Hepatocyte (in vitro differentiated cells): ENCODE results near the gene DUOX2. TPM values are rescaled to one million over a fixed set of nuclear protein-coding genes. Genes with fewer than 3 reads are reported as not detected.

ENCODE experiments used
- DNase-seq: peaks from one replicate; pipeline ENCODE4 v3.0.0-alpha.2; 2016; ENCODE audit warnings: low spot score
- H2AFZ ChIP-seq: fragments of 200-600 bp; sonication (generic); 2 replicates; pipeline ENCODE4 v1.6.0; 2016; ENCODE audit warnings: antibody characterized with exemption, mild to moderate bottlenecking
- H3K27ac ChIP-seq: fragments of 200-600 bp; sonication (generic); 2 replicates; pipeline ENCODE4 v1.5.1; 2016; ENCODE audit warnings: mild to moderate bottlenecking
- H3K27me3 ChIP-seq: fragments of 200-600 bp; sonication (generic); 2 replicates; pipeline ENCODE4 v1.6.1; 2016
- H3K36me3 ChIP-seq: fragments of 200-600 bp; sonication (generic); replicated peaks from 2 replicates; pipeline ENCODE4 v1.5.1; 2016; ENCODE audit warnings: low read depth; ENCODE audit not compliant: insufficient read depth
- H3K4me1 ChIP-seq: fragments of 200-600 bp; sonication (generic); 2 replicates; pipeline ENCODE4 v1.5.1; 2016; ENCODE audit warnings: mild to moderate bottlenecking, moderate library complexity; ENCODE audit not compliant: insufficient read depth
- H3K4me2 ChIP-seq: fragments of 200-600 bp; sonication (generic); 2 replicates; pipeline ENCODE4 v1.6.0; 2016
- H3K4me3 ChIP-seq: fragments of 200-600 bp; sonication (generic); 2 replicates; pipeline ENCODE4 v1.5.1; 2016; ENCODE audit warnings: mild to moderate bottlenecking
- H3K79me2 ChIP-seq: fragments of 200-600 bp; sonication (generic); 2 replicates; pipeline ENCODE4 v1.6.0; 2017; ENCODE audit warnings: mild to moderate bottlenecking
- H3K9me2 ChIP-seq: fragments of 200-600 bp; sonication (generic); replicated peaks from 2 replicates; pipeline ENCODE4 v1.6.0; 2017; ENCODE audit warnings: mild to moderate bottlenecking; ENCODE audit not compliant: insufficient read depth
- H3K9me3 ChIP-seq: fragments of 200-600 bp; sonication (generic); 2 replicates; pipeline ENCODE4 v1.5.1; 2016; ENCODE audit warnings: low read depth, mild to moderate bottlenecking
- H4K20me1 ChIP-seq: fragments of 200-600 bp; sonication (generic); 2 replicates; pipeline ENCODE4 v1.6.0; 2016; ENCODE audit warnings: mild to moderate bottlenecking; ENCODE audit not compliant: insufficient read depth, poor library complexity, severe bottlenecking
- EZH2 ChIP-seq: fragments of 200-600 bp; sonication (generic); IDR thresholded peaks from 2 replicates; pipeline ENCODE4 v1.6.1; 2016; ENCODE audit warnings: antibody characterized with exemption, mild to moderate bottlenecking, borderline replicate concordance
- EZH2phosphoT487 ChIP-seq: fragments of 200-600 bp; sonication (generic); IDR thresholded peaks from one replicate; pipeline ENCODE4 v1.6.1; 2018; ENCODE audit warnings: antibody characterized with exemption, mild to moderate bottlenecking, low read depth, moderate library complexity; ENCODE audit not compliant: unreplicated experiment, severe bottlenecking
- WGBS: methylation state at CpG from one replicate; pipeline ENCODE4 v1.1.6; 2016; ENCODE audit warnings: low lambda C conversion rate; ENCODE audit errors: missing lambda C conversion rate; 5-methylcytosine and 5-hydroxymethylcytosine counted together
- polyA plus RNA-seq: library from polyadenylated mRNA; unstranded; fragments of >200 nt; fragmentation: Nextera tagmentation; extraction: Ambion mirVana; gene quantifications from 2 replicates; pipeline ENCODE4 v1.2.1, GENCODE V29; 2016
- total RNA-seq: library from RNA; depleted of rRNA; stranded (reverse); fragments of >200 nt; gene quantifications from 2 replicates; pipeline ENCODE4 v1.2.3, GENCODE V29; 2014
- TF ChIP-seq, protein P1 (sequence below): fragments of 200-600 bp; sonication (generic); IDR thresholded peaks from 2 replicates; pipeline ENCODE4 v1.5.1; 2016; ENCODE audit warnings: antibody characterized with exemption, mild to moderate bottlenecking; ENCODE audit not compliant: poor library complexity

Gene DUOX2
- 34.2 and 37.4 TPM in 2 replicates for total RNA-seq
- polyA plus RNA-seq = 21.4 and 25.8 TPM in 2 replicates

DNA sequence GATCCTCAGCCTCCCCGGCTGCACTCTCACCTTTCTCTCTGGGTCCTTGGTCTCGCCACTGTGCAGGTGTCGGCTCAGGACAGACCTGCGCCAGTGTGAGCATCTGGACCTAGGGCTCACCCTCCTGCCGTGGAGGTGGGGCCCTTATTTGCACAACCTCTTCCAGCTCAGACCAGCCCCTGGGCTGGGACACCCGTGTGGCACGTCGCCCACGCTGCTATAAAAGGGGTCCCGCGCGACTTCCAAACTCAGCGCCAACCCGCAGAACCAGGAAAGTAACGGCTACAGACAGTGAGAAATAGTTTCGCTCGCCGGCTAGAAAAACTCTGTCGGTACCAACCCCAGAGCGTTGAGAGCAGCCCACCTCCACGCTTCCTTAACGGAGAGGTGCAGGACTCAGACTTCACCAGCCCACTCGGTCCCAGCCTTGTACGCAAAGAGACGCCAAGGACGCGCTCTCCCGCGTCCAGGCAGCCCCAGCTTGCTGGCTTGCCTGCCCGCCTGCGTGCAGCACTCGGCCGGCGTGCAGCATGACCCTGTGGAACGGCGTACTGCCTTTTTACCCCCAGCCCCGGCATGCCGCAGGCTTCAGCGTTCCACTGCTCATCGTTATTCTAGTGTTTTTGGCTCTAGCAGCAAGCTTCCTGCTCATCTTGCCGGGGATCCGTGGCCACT is at the start of gene DUOX2, which contains the start of gene DUOXA2:
TSS of gene DUOX2 (minus strand) at position 97 of the 675 bp plus-strand sequence. CDS start 761 bp downstream, outside the sequence.
TSS of gene DUOXA2 (plus strand) at position 251 of the 675 bp plus-strand sequence. CDS start at position 531, 280 bp downstream.
- Histone ChIP-seq H3K36me3 (no peaks in the 10 kb centered on the region), H3K9me3 (no peaks in the 10 kb centered on the region), H3K27me3 (peaks cover 76% of the 10 kb centered on the region), H3K4me2 (peak within 1 kb of the TSS; percentile 89), H3K27ac (no peak within 1 kb of the TSS), H4K20me1 (no peaks in the 10 kb centered on the region), H3K79me2 (no peaks in the 10 kb centered on the region), H3K4me3 (no peak within 1 kb of the TSS), H2AFZ (no peak within 1 kb of the TSS), H3K9me2 (no peaks in the 10 kb centered on the region), H3K4me1 (peaks cover 20% of the 10 kb centered on the region)
- 10% methylated on average over 42 of the region's 42 CpGs for WGBS
- DNase-seq = peak; percentile 41
- TF ChIP-seq EZH2 = peak; percentile 92
- TF ChIP-seq EZH2phosphoT487 = no peak

DNA sequence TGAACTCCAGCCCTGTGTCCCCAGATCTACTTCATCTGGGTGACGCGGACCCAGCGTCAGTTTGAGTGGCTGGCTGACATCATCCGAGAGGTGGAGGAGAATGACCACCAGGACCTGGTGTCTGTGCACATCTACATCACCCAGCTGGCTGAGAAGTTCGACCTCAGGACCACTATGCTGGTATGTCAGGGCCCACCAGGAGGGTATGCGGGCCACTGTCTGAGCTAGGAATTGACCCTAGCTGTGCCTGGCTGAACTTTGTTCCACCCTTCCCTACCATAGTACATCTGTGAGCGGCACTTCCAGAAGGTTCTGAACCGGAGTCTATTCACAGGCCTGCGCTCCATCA is 49.5 kb upstream of the DUOX2 start:
- 86% methylated on average over 9 of the region's 9 CpGs for WGBS
- Histone ChIP-seq H3K27ac (peak overlapping the region; percentile 69), H3K4me3 (no peak overlapping the region), H4K20me1 (no peaks in the 10 kb centered on the region), H3K4me1 (peaks cover 28% of the 10 kb centered on the region), H3K9me2 (no peaks in the 10 kb centered on the region), H3K79me2 (peaks cover 8% of the 10 kb centered on the region), H3K27me3 (no peaks in the 10 kb centered on the region), H2AFZ (no peak overlapping the region), H3K9me3 (no peaks in the 10 kb centered on the region), H3K36me3 (no peaks in the 10 kb centered on the region), H3K4me2 (no peak overlapping the region)
- TF ChIP-seq EZH2phosphoT487 (no peak), EZH2 (no peak)
- TF ChIP-seq, protein P1, sequence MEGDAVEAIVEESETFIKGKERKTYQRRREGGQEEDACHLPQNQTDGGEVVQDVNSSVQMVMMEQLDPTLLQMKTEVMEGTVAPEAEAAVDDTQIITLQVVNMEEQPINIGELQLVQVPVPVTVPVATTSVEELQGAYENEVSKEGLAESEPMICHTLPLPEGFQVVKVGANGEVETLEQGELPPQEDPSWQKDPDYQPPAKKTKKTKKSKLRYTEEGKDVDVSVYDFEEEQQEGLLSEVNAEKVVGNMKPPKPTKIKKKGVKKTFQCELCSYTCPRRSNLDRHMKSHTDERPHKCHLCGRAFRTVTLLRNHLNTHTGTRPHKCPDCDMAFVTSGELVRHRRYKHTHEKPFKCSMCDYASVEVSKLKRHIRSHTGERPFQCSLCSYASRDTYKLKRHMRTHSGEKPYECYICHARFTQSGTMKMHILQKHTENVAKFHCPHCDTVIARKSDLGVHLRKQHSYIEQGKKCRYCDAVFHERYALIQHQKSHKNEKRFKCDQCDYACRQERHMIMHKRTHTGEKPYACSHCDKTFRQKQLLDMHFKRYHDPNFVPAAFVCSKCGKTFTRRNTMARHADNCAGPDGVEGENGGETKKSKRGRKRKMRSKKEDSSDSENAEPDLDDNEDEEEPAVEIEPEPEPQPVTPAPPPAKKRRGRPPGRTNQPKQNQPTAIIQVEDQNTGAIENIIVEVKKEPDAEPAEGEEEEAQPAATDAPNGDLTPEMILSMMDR = no peak
- DNase-seq = no peak

DNA sequence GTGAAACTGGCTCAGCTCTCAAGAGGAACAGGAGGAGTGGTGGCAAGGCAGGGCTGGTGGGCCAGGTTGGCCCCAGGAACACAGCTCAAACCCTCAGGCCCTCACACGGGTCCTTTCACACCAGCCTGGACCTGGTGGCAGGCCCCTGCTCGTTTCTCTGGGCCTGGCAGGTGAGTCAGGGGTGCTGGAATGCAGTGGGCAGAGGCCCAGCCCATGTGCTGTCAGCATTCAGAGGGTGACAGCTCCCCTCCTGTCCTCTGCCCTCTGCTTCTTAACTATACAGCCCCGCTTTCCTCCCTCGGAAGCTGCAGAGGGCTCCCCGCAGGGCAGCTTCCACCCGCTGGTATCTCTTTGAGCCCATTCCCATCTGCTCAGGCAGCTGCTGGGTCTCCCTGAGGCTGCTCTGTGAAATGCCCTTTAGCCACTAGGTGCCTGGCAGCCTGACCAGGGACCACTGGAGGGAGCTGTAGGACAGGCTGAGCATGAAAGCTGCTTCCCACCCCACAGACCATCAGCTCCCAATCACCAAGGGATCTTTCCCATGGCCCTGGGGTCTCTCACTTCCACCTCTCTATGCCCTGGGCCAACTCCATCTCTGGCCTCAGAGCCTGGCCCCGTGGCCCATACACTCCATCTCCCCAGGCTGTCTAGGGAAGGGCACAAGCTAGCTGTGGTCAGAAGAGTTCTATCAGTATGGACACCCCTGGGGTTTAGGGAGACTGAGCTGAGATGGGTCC is 49.0 kb upstream of the DUOX2 start:
- Histone ChIP-seq H3K36me3 (no peaks in the 10 kb centered on the region), H4K20me1 (no peaks in the 10 kb centered on the region), H3K79me2 (peaks cover 8% of the 10 kb centered on the region), H3K4me3 (no peak overlapping the region), H3K4me1 (peaks cover 28% of the 10 kb centered on the region), H3K27me3 (no peaks in the 10 kb centered on the region), H2AFZ (no peak overlapping the region), H3K9me3 (no peaks in the 10 kb centered on the region), H3K4me2 (no peak overlapping the region), H3K9me2 (no peaks in the 10 kb centered on the region), H3K27ac (peak overlapping the region; percentile 69)
- no peak for TF ChIP-seq EZH2
- TF ChIP-seq, protein P1 = peak; percentile 91
- 7% methylated on average over 7 of the region's 7 CpGs for WGBS
- peak; percentile 88 for DNase-seq

DNA sequence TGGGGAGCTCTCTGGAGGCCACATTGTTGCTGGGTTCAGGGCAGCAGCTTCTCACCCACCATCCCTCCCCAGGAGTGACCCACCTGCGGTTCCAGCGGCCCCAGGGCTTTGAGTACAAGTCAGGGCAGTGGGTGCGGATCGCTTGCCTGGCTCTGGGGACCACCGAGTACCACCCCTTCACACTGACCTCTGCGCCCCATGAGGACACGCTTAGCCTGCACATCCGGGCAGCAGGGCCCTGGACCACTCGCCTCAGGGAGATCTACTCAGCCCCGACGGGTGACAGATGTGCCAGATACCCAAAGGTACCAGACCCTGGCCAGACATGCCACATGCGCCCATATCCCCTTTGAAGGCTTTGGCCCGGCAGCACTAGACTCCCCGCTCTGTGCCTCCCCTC is 47.7 kb upstream of the DUOX2 start:
- H3K27ac ChIP-seq = no peak overlapping the region
- TF ChIP-seq EZH2phosphoT487 = no peak
- TF ChIP-seq EZH2 = no peak
- TF ChIP-seq, protein P1 = no peak
- peaks cover 28% of the 10 kb centered on the region for H3K4me1 ChIP-seq
- H3K9me3 ChIP-seq = no peaks in the 10 kb centered on the region
- H3K27me3 ChIP-seq = no peaks in the 10 kb centered on the region
- no peak overlapping the region for H3K4me3 ChIP-seq
- H4K20me1 ChIP-seq = no peaks in the 10 kb centered on the region
- no peak overlapping the region for H3K4me2 ChIP-seq
- H3K36me3 ChIP-seq = no peaks in the 10 kb centered on the region
- peaks cover 8% of the 10 kb centered on the region for H3K79me2 ChIP-seq
- 92% methylated on average over 11 of the region's 14 CpGs for WGBS
- H2AFZ ChIP-seq = no peak overlapping the region
- no peaks in the 10 kb centered on the region for H3K9me2 ChIP-seq
- no peak for DNase-seq
